ENCODE measurements around the gene GASK1A.

GASK1A gene

GRCh38 chr3:43014241-43014640 is 35.1 kb downstream of the GASK1A start:
- ChIA-PET CTCF (no interaction called here), POLR2A (no interaction called here)
- Histone ChIP-seq H3K9me3 (ENCODE audit: control insufficient read depth, insufficient read depth, low read depth, low read length) (no peaks in the 10 kb centered on the region), H3K27ac (ENCODE audit: extremely low read depth, low read depth, low read length) (no peak overlapping the region), H3K4me1 (ENCODE audit: control insufficient read depth, insufficient read depth, low read length) (no peaks in the 10 kb centered on the region), H3K36me3 (ENCODE audit: control insufficient read depth in 2 of 2, insufficient read depth in 1 of 2, low read length in 2 of 2) (no peaks in the 10 kb centered on the region), H3K4me3 (ENCODE audit: low read depth, low read length) (no peak overlapping the region)
- TF ChIP-seq ZBTB8A (tag by site-specific recombination; IDR thresholded peaks at IDR 0.05) = no peak
- 0 out of 2 replicates have a peak, but pooled peaks have one; percentile 8 for TF ChIP-seq ZBTB21 (tag by site-specific recombination; IDR thresholded peaks at IDR 0.05)
- no peak for TF ChIP-seq ZNF24 (tag by site-specific recombination; IDR thresholded peaks at IDR 0.05)
- TF ChIP-seq ZNF76 (tag by site-specific recombination; IDR thresholded peaks at IDR 0.05; ENCODE audit: borderline replicate concordance, low read depth) = no peak
- TF ChIP-seq ZNF2 (tag by site-specific recombination; IDR thresholded peaks at IDR 0.05) = no peak
- no peak for TF ChIP-seq ZNF701 (tag by site-specific recombination; IDR thresholded peaks at IDR 0.05)

DNA sequence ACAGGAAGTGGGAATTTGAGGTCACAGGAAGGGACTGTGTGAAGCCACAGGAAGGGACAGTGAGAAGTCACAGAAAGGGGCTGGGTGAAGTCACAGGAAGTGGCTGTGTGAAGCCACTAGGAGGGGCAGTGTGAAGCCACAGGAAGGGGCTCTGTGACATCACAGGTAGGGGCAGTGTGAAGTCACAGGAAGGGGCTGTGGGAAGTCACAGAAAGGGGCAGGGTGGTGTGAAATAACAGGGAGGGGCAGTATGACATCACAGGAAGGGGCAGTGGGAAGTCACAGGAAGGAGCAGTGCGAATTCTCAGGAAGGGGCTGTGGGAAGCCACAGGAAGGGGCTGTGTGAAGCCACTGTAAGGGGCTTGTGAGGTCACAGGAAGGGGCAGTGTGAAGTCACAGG is 35.8 kb downstream of the GASK1A start:
- ChIA-PET POLR2A (no interaction called here), CTCF (interaction anchor here (0.6 kb wide), 1 partner anchor 63 kb away, joined by 3 read pairs; no protein-coding TSS in a partner anchor)
- Histone ChIP-seq H3K9me3 (ENCODE audit: control insufficient read depth, insufficient read depth, low read depth, low read length) (no peaks in the 10 kb centered on the region), H3K4me3 (ENCODE audit: low read depth, low read length) (no peak overlapping the region), H3K4me1 (ENCODE audit: control insufficient read depth, insufficient read depth, low read length) (no peaks in the 10 kb centered on the region), H3K27ac (ENCODE audit: extremely low read depth, low read depth, low read length) (no peak overlapping the region), H3K36me3 (ENCODE audit: control insufficient read depth in 2 of 2, insufficient read depth in 1 of 2, low read length in 2 of 2) (no peaks in the 10 kb centered on the region)
- peak; percentile 35; the same call in 1 of the 2 replicates for TF ChIP-seq ZNF629 (tag by site-specific recombination; IDR thresholded peaks at IDR 0.05)
- no peak for TF ChIP-seq YY2 (tag by site-specific recombination; IDR thresholded peaks at IDR 0.05)

- Histone ChIP-seq H3K4me3 (ENCODE audit: low read depth, low read length) (no peak overlapping the region), H3K36me3 (ENCODE audit: control insufficient read depth in 2 of 2, insufficient read depth in 1 of 2, low read length in 2 of 2) (no peaks in the 10 kb centered on the region), H3K4me1 (ENCODE audit: control insufficient read depth, insufficient read depth, low read length) (no peaks in the 10 kb centered on the region), H3K27ac (ENCODE audit: extremely low read depth, low read depth, low read length) (no peak overlapping the region), H3K9me3 (ENCODE audit: control insufficient read depth, insufficient read depth, low read depth, low read length) (no peaks in the 10 kb centered on the region)
- ChIA-PET POLR2A (no interaction called here), CTCF (no interaction called here)
- TF ChIP-seq ZBTB21 (tag by site-specific recombination; IDR thresholded peaks at IDR 0.05) (0 out of 2 replicates have a peak, but pooled peaks have one; percentile 10), ZNF660 (tag by site-specific recombination; IDR thresholded peaks at IDR 0.05) (no peak)
Observed at GRCh38 chr3:43015572-43015971, 36.5 kb downstream of the GASK1A start.

DNA sequence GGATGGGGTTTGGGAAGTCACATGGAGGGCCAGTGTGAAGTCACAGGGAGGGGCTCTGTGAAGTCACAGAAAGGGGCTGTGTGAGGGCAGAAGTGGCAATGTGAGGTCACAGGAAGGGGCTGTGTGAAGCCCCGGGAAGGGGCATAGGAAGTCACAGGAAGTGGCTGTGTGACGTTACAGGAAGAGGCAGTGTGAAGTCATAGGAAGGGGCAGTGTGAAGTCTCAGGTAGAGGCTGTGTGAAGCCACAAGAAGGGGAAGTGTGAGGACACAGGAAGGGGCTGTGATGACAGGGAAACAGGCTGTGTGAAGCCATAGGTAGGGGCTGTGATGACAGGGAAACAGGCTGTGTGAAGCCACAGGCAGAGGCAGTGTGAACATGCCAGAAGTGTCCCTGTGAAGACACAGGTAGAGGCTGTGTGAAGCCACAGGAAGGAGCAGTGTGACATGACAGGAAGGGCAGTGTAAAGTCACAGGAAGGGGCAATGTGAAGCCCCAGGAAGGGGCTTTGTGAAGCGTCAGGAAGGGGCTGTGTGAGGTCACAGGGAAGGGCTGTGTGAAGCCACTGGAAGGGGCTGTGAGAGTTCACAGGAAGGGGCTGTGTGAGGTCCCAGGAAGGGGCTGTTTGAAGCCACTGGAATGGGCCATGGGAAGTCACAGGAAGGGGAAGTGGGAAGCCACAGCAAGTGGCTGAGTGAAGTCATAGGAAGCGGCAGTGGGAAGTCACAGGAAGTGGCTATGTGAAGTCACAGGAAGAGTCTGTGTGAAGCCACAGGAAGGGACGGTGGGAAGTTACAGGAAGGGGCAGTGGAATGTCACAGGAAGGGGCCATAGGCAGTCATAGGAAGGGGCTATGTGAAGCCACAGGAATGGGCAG is 37.1 kb downstream of the GASK1A start:
- ChIA-PET CTCF (no interaction called here), POLR2A (no interaction called here)
- Histone ChIP-seq H3K27ac (ENCODE audit: extremely low read depth, low read depth, low read length) (no peak overlapping the region), H3K4me1 (ENCODE audit: control insufficient read depth, insufficient read depth, low read length) (no peaks in the 10 kb centered on the region), H3K36me3 (ENCODE audit: control insufficient read depth in 2 of 2, insufficient read depth in 1 of 2, low read length in 2 of 2) (no peaks in the 10 kb centered on the region), H3K9me3 (ENCODE audit: control insufficient read depth, insufficient read depth, low read depth, low read length) (no peaks in the 10 kb centered on the region), H3K4me3 (ENCODE audit: low read depth, low read length) (no peak overlapping the region)
- TF ChIP-seq ZNF132 (tag by site-specific recombination; IDR thresholded peaks at IDR 0.05; ENCODE audit: borderline replicate concordance) (no peak), ZBTB21 (tag by site-specific recombination; IDR thresholded peaks at IDR 0.05) (peak; percentile 7; the same call in 1 of the 2 replicates), YY1 (tag by site-specific recombination; IDR thresholded peaks at IDR 0.05) (no peak), ZNF174 (tag by site-specific recombination; IDR thresholded peaks at IDR 0.05) (no peak)
- TF ChIP-seq, protein P1, sequence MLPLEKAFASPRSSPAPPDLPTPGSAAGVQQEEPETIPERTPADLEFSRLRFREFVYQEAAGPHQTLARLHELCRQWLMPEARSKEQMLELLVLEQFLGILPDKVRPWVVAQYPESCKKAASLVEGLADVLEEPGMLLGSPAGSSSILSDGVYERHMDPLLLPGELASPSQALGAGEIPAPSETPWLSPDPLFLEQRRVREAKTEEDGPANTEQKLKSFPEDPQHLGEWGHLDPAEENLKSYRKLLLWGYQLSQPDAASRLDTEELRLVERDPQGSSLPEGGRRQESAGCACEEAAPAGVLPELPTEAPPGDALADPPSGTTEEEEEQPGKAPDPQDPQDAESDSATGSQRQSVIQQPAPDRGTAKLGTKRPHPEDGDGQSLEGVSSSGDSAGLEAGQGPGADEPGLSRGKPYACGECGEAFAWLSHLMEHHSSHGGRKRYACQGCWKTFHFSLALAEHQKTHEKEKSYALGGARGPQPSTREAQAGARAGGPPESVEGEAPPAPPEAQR (tag by site-specific recombination; IDR thresholded peaks at IDR 0.05) = no peak

- ChIA-PET POLR2A (no interaction called here), CTCF (no interaction called here)
- no peak overlapping the region for H3K4me3 ChIP-seq (ENCODE audit: low read depth, low read length)
- TF ChIP-seq ZBTB21 (tag by site-specific recombination; IDR thresholded peaks at IDR 0.05) = peak; percentile 71
- no peak for TF ChIP-seq ZNF776 (tag by site-specific recombination; IDR thresholded peaks at IDR 0.05; ENCODE audit: borderline replicate concordance)
- TF ChIP-seq ZNF629 (tag by site-specific recombination; IDR thresholded peaks at IDR 0.05) = peak; percentile 51
- H3K36me3 ChIP-seq (ENCODE audit: control insufficient read depth in 2 of 2, insufficient read depth in 1 of 2, low read length in 2 of 2) = no peaks in the 10 kb centered on the region
- H3K9me3 ChIP-seq (ENCODE audit: control insufficient read depth, insufficient read depth, low read depth, low read length) = no peaks in the 10 kb centered on the region
- no peaks in the 10 kb centered on the region for H3K4me1 ChIP-seq (ENCODE audit: control insufficient read depth, insufficient read depth, low read length)
- H3K27ac ChIP-seq (ENCODE audit: extremely low read depth, low read depth, low read length) = no peak overlapping the region
Observed at GRCh38 chr3:43017004-43017403, 37.9 kb downstream of the GASK1A start.
